ENCODE results near the gene IGF2BP2.

IGF2BP2 gene

DNA sequence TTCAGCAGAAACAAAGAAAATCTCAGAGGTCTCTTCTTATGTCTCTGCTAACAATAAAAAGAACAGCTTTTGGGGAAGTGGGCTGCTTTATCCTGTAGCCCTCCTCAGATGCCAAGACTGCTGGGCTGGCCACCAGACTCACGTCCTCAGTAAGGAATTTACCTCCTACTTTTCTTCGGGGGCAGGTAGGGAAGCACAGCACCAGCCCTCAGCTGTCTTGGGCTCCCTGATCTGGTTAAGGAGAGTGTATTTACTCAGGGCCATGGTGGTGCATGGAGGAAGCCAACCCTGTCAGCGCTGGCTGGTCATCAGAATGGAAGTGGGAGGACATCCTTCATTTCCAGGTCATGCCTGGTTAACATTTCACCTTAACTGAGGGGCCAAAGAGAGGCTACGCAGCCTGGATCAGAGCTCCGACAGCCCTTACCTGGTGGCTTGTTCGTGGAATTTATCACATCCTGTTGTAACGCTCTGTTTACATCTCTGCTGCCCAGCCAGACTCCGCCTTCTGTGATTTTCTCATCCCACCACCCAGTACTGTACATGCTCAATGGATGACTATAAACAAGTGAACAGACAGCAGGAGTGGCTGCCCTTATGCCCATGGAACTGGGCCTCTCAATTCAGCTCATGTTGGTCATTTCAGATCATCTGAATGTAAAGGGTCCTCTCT is 108.3 kb downstream of the IGF2BP2 start:
- peaks cover 50% of the 10 kb centered on the region for H3K36me3 Mint-ChIP-seq (ENCODE audit: low read depth)
- peaks cover 4% of the 10 kb centered on the region for H3K27me3 Mint-ChIP-seq (ENCODE audit: low read depth, poor library complexity)
- peak overlapping the region; percentile 90 for H3K27ac Mint-ChIP-seq
- TF ChIP-seq, protein P1, sequence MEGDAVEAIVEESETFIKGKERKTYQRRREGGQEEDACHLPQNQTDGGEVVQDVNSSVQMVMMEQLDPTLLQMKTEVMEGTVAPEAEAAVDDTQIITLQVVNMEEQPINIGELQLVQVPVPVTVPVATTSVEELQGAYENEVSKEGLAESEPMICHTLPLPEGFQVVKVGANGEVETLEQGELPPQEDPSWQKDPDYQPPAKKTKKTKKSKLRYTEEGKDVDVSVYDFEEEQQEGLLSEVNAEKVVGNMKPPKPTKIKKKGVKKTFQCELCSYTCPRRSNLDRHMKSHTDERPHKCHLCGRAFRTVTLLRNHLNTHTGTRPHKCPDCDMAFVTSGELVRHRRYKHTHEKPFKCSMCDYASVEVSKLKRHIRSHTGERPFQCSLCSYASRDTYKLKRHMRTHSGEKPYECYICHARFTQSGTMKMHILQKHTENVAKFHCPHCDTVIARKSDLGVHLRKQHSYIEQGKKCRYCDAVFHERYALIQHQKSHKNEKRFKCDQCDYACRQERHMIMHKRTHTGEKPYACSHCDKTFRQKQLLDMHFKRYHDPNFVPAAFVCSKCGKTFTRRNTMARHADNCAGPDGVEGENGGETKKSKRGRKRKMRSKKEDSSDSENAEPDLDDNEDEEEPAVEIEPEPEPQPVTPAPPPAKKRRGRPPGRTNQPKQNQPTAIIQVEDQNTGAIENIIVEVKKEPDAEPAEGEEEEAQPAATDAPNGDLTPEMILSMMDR (IDR thresholded peaks at IDR 0.05), result no peak
- H3K9me3 Mint-ChIP-seq, result no peaks in the 10 kb centered on the region
- H3K4me3 Mint-ChIP-seq, result peak overlapping the region; percentile 72
- DNase-seq, result peak; percentile 10
- peaks cover 55% of the 10 kb centered on the region for H3K4me1 Mint-ChIP-seq

DNA sequence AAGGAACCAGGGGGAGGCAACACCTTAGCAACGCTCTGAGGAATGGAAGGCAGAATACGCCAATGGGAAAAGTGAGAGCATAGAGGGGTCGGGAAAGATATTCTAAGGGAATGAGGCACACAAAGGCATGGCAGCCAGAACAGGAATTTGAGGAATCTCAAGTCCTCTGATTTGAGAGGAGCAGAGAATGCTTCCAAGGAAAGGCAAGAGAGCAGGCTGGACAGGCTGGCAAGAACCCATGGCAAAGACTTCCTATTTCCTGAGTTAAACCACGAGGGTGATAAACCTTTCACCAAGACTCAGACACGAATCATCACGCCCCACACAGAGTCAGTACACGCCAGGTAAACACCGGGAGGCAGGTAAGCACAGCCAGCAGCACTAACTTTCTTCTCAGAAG is 109.8 kb downstream of the IGF2BP2 start:
- H3K4me1 Mint-ChIP-seq, result peaks cover 61% of the 10 kb centered on the region

GRCh38 chr3:185714085-185714484 is 110.8 kb downstream of the IGF2BP2 start:
- DNase-seq, result no peak
- Mint-ChIP-seq H3K36me3 (ENCODE audit: low read depth) (peaks cover 40% of the 10 kb centered on the region), H3K4me3 (no peak overlapping the region), H3K27ac (no peak overlapping the region), H3K9me3 (no peaks in the 10 kb centered on the region), H3K27me3 (ENCODE audit: low read depth, poor library complexity) (peaks cover 4% of the 10 kb centered on the region), H3K4me1 (peaks cover 66% of the 10 kb centered on the region)
- TF ChIP-seq, protein P1 (IDR thresholded peaks at IDR 0.05), result no peak

More for the DNA sequence above, 109.8 kb downstream of the IGF2BP2 start:
- TF ChIP-seq, protein P1 (IDR thresholded peaks at IDR 0.05), result no peak
- Mint-ChIP-seq H3K9me3 (no peaks in the 10 kb centered on the region), H3K4me3 (peak overlapping the region; percentile 18), H3K36me3 (ENCODE audit: low read depth) (peaks cover 43% of the 10 kb centered on the region), H3K27me3 (ENCODE audit: low read depth, poor library complexity) (peaks cover 4% of the 10 kb centered on the region), H3K27ac (peak overlapping the region; percentile 65)
- no peak for DNase-seq

DNA sequence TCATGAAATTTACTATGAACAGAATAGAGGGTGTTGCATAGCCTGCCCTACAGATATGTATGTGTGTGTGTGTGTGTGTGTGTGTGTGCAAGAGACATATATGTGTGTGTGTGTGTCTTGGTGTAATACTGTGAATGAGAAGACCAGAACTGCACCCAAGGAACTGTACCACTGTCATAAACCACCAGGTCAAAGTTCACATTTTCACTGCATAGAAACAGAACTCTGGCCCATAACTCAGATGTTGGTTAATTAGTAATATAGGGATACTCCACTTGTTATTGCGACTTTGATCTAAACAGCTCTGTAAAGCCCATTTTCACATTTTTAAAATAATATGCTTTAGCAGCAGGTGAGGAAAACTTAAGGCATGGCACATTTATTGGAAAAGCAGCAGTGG is 111.8 kb downstream of the IGF2BP2 start:
- peaks cover 40% of the 10 kb centered on the region for H3K36me3 Mint-ChIP-seq (ENCODE audit: low read depth)
- DNase-seq, result no peak
- H3K4me1 Mint-ChIP-seq, result peaks cover 57% of the 10 kb centered on the region
- TF ChIP-seq, protein P1 (IDR thresholded peaks at IDR 0.05), result no peak
- H3K9me3 Mint-ChIP-seq, result peaks cover 4% of the 10 kb centered on the region
- peaks cover 4% of the 10 kb centered on the region for H3K27me3 Mint-ChIP-seq (ENCODE audit: low read depth, poor library complexity)
- no peak overlapping the region for H3K27ac Mint-ChIP-seq
- H3K4me3 Mint-ChIP-seq, result no peak overlapping the region

DNA sequence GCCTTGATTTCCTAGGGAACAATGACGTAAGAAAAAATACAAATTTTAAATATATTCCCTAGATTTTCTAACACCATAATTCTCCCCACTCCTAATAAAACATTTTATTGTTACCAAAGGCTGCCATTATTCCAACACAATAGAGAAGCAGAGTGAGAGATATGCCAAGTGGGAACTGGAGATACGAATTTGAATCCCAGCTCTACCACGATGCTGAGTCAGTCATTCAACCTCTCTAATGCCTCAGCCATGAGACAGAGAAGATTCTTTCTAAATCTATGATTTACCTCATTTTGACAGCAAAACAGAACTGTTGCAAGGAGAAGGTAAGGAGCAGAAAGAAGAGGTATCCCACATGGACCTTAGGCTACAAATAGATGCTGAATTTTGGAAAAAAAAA is 112.5 kb downstream of the IGF2BP2 start:
- peaks cover 50% of the 10 kb centered on the region for H3K4me1 Mint-ChIP-seq
- no peak overlapping the region for H3K4me3 Mint-ChIP-seq
- peaks cover 45% of the 10 kb centered on the region for H3K36me3 Mint-ChIP-seq (ENCODE audit: low read depth)
- no peak overlapping the region for H3K27ac Mint-ChIP-seq
- H3K27me3 Mint-ChIP-seq (ENCODE audit: low read depth, poor library complexity), result peaks cover 5% of the 10 kb centered on the region
- H3K9me3 Mint-ChIP-seq, result peaks cover 11% of the 10 kb centered on the region
- TF ChIP-seq, protein P1 (IDR thresholded peaks at IDR 0.05), result no peak
- no peak for DNase-seq

Data from nephron progenitor cell (in vitro differentiated cells).